Left ventricle myocardium inferior (tissue), 1 donor: ENCODE data around the gene DLX1. TPM values are rescaled to one million over a fixed set of nuclear protein-coding genes. Genes with fewer than 3 reads are reported as not detected.

Experiments
- DNase-seq: peaks from one replicate; pipeline ENCODE4 v3.0.0-alpha.2; 2020
- H3K27ac ChIP-seq: fragments of 200-600 bp; replicated peaks from 2 replicates; pipeline ENCODE4 v1.8.0; 2021
- H3K27me3 ChIP-seq: fragments of 200-600 bp; 2 replicates; pipeline ENCODE4 v1.8.0; 2021; ENCODE audit warnings: low read depth
- H3K36me3 ChIP-seq: fragments of 200-600 bp; 2 replicates; pipeline ENCODE4 v1.8.0; 2021
- H3K4me1 ChIP-seq: fragments of 200-600 bp; 2 replicates; pipeline ENCODE4 v1.8.0; 2021
- H3K4me3 ChIP-seq: fragments of 200-600 bp; 2 replicates; pipeline ENCODE4 v1.8.0; 2021; ENCODE audit warnings: mild to moderate bottlenecking, moderate library complexity
- H3K9me3 ChIP-seq: fragments of 200-600 bp; replicated peaks from 2 replicates; pipeline ENCODE4 v1.8.0; 2021
- CTCF ChIP-seq: fragments of 200-600 bp; IDR thresholded peaks from 2 replicates; pipeline ENCODE4 v1.8.0; 2021; ENCODE audit warnings: antibody characterized with exemption, mild to moderate bottlenecking, borderline replicate concordance
- intact Hi-C: fragments of 100-400 bp; cut with micrococcal nuclease; formaldehyde crosslinking; loops from one replicate; pipeline ENCODE4 v1.11.0; 2022
- total RNA-seq: library from RNA; stranded (reverse); fragmentation: NEBNext Ultra II Directional; extraction: Animal tissue kit (Norgen Biotek cat#: 25700); gene quantifications from one replicate; pipeline ENCODE4 v1.2.1, GENCODE V29; 2021
- donor health status: DM: no; HTN: yes; CAD: no; lungs with severe emphysema.

The DLX1 gene
- total RNA-seq, 1 donor from 2014 or later = not detected

- no peak for TF ChIP-seq CTCF
Observed at GRCh38 chr2:172049567-172050120, 35.7 kb upstream of the DLX1 start.

GRCh38 chr2:172050479-172051125 is 34.7 kb upstream of the DLX1 start:
- no peaks in the 10 kb centered on the region for H3K27me3 ChIP-seq
- H3K4me1 ChIP-seq = no peaks in the 10 kb centered on the region
- H3K4me3 ChIP-seq = no peak overlapping the region
- no peaks in the 10 kb centered on the region for H3K36me3 ChIP-seq
- no peak overlapping the region for H3K27ac ChIP-seq
- intact Hi-C loops = no loop called here
- TF ChIP-seq CTCF = no peak
- no peak for DNase-seq
- no peaks in the 10 kb centered on the region for H3K9me3 ChIP-seq

More at GRCh38 chr2:172049567-172050120, 35.7 kb upstream of the DLX1 start:
- no peak overlapping the region for H3K4me3 ChIP-seq
- intact Hi-C loops = no loop called here
- no peaks in the 10 kb centered on the region for H3K4me1 ChIP-seq
- no peaks in the 10 kb centered on the region for H3K9me3 ChIP-seq
- DNase-seq = no peak
- H3K36me3 ChIP-seq = no peaks in the 10 kb centered on the region
- H3K27me3 ChIP-seq = no peaks in the 10 kb centered on the region
- no peak overlapping the region for H3K27ac ChIP-seq

GRCh38 chr2:172052000-172052983 is 33.0 kb upstream of the DLX1 start:
- Histone ChIP-seq H3K4me1 (no peaks in the 10 kb centered on the region), H3K27me3 (no peaks in the 10 kb centered on the region), H3K9me3 (no peaks in the 10 kb centered on the region), H3K4me3 (no peak overlapping the region), H3K36me3 (no peaks in the 10 kb centered on the region), H3K27ac (no peak overlapping the region)
- intact Hi-C loops = no loop called here
- TF ChIP-seq CTCF = no peak
- DNase-seq = no peak

- Histone ChIP-seq H3K27ac (no peak overlapping the region), H3K27me3 (no peaks in the 10 kb centered on the region), H3K36me3 (no peaks in the 10 kb centered on the region), H3K4me3 (no peak overlapping the region), H3K4me1 (no peaks in the 10 kb centered on the region), H3K9me3 (no peaks in the 10 kb centered on the region)
- TF ChIP-seq CTCF = no peak
- DNase-seq = no peak
- intact Hi-C loops = no loop called here
Observed at GRCh38 chr2:172053486-172053885, 31.8 kb upstream of the DLX1 start.

- DNase-seq = no peak
- no peaks in the 10 kb centered on the region for H3K36me3 ChIP-seq
- no peaks in the 10 kb centered on the region for H3K4me1 ChIP-seq
- H3K27me3 ChIP-seq = no peaks in the 10 kb centered on the region
- H3K9me3 ChIP-seq = no peaks in the 10 kb centered on the region
- no peak overlapping the region for H3K4me3 ChIP-seq
- H3K27ac ChIP-seq = no peak overlapping the region
- no peak for TF ChIP-seq CTCF
- intact Hi-C loops = no loop called here
Observed at GRCh38 chr2:172056293-172056692, 29.0 kb upstream of the DLX1 start.
